D721Med (cell line): Measurements from ENCODE around the gene RIN1.

Source experiments
- DNase-seq: peaks from one replicate; pipeline ENCODE4 v3.0.0; 2011; ENCODE audit warnings: low spot score; ENCODE audit not compliant: insufficient read length
- FAIRE-seq: peaks from 2 replicates; lab custom pipeline; 2011; peaks lifted over from hg19 to GRCh38; lab: Jason Lieb, UNC
- CTCF ChIP-seq: IDR thresholded peaks from 2 replicates; pipeline ENCODE4 v1.5.1; 2012; ENCODE audit warnings: mild to moderate bottlenecking, control low read depth; ENCODE audit not compliant: insufficient read depth; ENCODE audit errors: missing control alignments

RIN1 gene

GRCh38 chr11:66368484-66368883 lies 32.2 kb upstream of the RIN1 start:
- FAIRE-seq (no peak), DNase-seq (no peak)
- no peak for TF ChIP-seq CTCF

GRCh38 chr11:66367561-66368312 lies 31.5 kb upstream of the RIN1 start:
- no peak for TF ChIP-seq CTCF
- FAIRE-seq (no peak), DNase-seq (no peak)

- no peak for DNase-seq
- TF ChIP-seq CTCF: no peak
- no peak for FAIRE-seq
These were observed 30.7 kb upstream of the RIN1 start for GRCh38 chr11:66366844-66367477.

- FAIRE-seq (no peak), DNase-seq (no peak)
- no peak for TF ChIP-seq CTCF
These were observed 29.7 kb upstream of the RIN1 start for GRCh38 chr11:66365711-66366619.

- DNase-seq (no peak), FAIRE-seq (no peak)
- TF ChIP-seq CTCF: no peak
These were observed 28.9 kb upstream of the RIN1 start for GRCh38 chr11:66365166-66365565.

GRCh38 chr11:66363805-66364535 lies 27.7 kb upstream of the RIN1 start:
- no peak for FAIRE-seq
- peak; percentile 70 for DNase-seq

More at GRCh38 chr11:66363805-66364535, 27.7 kb upstream of the RIN1 start:
- peak; percentile 64 for TF ChIP-seq CTCF
